GM12801 (cell line): Measurements from ENCODE around the gene OR52N5.

Experiments used
- TF ChIP-seq, protein P1 (sequence below): IDR thresholded peaks from one replicate; pipeline ENCODE4 v1.5.1; 2011; ENCODE audit warnings: control low read depth; ENCODE audit not compliant: insufficient read length; ENCODE audit errors: extremely low read depth

OR52N5 gene

DNA sequence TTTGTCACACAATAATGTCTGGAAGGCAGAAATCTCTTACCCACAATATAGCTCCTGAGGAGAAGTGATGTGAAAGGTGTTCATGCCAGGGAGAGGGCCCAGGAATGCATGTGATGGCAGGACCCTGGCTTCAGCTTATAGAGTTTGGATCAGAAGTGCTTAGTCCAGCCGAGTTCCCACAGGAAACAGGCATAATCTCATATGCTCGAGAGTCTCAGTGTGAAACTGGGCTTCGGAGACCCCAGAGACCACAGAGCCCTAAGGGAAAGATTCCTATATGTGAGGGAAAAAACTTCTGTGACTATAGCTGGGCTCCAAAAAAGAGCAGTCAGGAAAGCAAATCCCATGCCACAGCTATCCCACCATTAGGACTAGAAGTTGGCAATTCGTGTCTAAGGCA is at the start of gene OR52N5:
Gene OR52N5, minus strand, starts transcription at position 101 of the 400 bp plus-strand sequence. CDS start 4,721 bp downstream, outside the sequence.
- TF ChIP-seq, protein P1, sequence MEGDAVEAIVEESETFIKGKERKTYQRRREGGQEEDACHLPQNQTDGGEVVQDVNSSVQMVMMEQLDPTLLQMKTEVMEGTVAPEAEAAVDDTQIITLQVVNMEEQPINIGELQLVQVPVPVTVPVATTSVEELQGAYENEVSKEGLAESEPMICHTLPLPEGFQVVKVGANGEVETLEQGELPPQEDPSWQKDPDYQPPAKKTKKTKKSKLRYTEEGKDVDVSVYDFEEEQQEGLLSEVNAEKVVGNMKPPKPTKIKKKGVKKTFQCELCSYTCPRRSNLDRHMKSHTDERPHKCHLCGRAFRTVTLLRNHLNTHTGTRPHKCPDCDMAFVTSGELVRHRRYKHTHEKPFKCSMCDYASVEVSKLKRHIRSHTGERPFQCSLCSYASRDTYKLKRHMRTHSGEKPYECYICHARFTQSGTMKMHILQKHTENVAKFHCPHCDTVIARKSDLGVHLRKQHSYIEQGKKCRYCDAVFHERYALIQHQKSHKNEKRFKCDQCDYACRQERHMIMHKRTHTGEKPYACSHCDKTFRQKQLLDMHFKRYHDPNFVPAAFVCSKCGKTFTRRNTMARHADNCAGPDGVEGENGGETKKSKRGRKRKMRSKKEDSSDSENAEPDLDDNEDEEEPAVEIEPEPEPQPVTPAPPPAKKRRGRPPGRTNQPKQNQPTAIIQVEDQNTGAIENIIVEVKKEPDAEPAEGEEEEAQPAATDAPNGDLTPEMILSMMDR = no peak

DNA sequence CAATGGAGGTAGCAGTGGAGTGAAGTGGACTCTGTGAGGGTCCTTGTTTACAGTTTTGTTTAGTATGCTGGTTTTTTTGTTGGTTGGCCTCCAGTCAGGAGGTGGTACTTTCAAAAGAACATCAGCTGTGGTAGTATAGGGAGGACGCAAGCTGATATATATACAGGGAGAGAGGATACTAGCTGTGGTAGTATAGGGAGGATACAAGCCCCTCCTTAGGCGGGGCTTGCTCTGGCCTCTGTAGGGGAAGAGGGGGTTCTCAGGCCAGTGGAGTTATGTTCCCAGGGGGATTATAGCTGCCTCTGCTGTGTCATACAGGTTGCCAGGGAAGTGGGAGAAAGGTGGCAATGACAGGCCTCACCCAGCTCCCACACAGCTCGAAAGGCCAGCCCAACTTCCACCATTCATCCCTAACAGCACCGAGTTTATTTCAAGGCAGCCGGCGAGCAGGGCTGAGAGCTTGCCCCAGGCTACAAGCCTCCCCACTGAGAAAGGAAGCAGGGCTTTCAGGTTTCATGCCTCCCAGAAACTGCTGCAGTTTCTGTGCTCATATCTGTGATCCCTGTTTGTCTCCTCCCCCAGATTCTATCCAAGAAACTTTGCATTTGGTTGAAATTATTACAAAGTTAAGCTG is 48.2 kb upstream of the OR52N5 start:
- TF ChIP-seq, protein P1 = no peak

DNA sequence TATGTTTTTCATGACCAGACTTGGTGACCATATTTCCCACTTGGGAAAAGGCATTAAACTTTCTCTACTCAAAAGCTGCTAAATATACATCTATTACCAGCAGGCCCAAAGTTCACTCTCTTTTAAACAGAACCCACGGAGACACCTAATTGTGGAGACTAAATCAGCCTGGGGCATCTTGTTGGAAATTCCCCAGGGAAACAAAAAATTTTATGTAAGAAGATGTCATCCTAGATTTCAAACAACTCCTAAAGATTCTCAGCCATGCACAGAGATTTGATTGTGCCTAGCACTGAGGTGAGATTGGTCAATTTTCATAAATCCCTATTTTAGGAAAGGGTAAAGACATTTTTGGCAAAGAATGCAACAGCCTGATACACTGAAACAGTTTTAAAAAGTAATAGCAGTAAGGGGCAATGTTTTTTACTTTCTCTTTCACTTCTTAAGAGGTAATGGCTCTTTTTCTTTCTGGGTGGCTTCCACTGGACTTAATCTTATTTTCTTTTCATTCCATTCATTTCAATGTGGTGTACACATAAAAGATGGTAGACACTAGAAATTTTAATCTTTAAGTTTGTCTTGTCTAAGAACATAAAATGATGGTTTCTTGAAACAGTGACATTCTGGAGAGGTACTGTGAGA is 35.2 kb upstream of the OR52N5 start:
- TF ChIP-seq, protein P1 = no peak

DNA sequence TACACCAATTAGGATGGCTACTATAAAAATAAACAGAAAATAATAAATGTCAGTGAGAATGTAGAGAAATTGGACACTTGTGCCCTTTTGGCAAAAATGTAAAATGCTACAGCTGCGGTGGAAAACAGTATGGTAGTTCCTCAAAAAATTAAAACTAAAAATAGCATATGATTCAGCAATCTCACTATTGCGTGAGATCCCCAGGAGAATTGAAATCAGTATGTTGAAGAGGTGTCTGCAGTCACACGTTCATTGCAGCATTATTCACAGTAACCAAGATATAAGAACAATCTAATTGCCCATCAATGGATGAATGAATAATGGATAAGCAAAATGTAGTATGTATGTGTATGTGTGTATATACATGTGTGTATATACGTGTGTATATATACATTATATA is 32.4 kb upstream of the OR52N5 start:
- TF ChIP-seq, protein P1 = no peak

DNA sequence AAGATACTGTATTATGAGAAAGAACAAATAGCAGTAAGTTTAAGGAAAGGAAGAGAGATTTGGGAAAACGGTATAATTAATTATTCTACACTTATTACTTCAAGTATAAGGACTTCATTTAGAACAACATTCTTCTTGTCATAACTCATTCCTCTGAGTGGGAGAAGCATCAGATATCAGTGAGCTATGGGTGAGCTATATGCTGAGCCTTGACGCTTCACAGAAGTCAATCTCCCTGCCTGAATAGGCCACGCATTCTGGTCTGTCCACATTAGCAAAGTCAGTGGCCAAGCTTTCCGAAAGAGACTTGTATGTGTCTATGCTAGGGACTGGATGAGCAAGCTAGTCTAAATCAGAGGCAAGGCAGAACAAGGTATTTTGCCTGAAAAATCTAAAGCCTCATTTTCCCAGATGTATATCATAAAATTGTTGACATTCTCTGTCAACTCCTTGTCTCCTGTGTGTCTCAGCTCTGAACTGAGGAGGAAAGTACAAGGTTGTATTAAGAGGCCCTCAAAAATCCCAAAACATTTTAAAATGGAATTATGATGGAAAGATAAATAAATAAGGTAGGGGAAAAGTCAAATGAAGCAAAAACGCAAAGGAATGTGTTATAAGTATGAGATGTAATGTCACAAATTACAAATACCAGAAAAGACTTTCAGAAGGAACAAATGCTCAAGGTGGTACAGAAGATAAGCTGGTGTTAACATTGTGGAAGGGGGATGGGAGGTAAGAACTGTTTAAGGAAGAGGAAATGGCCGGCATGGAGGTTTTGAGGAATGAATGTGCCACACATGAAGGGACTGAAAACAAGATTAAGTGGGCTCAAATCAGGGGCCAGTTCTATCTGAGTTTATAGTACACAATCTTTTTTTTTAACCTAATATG is 27.0 kb upstream of the OR52N5 start:
- TF ChIP-seq, protein P1 = no peak

DNA sequence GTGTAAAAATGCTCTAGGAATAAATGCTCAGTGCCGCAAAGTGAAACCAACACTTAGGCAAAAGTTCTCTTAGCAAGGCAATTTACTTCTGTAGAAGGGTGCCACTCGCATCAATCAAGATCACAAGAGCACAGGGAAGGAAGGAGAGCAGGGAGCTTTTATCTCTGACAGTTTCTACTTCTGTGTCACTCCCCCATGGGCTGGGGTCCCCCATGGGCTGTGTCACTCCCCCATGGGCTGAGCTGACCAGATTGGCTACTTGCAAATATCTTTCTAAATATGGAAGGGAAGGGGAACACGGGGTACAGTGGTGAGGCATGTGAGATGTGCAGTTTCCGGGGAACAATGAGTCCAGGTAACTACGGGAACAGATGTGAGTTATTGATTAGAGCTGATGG is 26.0 kb upstream of the OR52N5 start:
- TF ChIP-seq, protein P1 = no peak

DNA sequence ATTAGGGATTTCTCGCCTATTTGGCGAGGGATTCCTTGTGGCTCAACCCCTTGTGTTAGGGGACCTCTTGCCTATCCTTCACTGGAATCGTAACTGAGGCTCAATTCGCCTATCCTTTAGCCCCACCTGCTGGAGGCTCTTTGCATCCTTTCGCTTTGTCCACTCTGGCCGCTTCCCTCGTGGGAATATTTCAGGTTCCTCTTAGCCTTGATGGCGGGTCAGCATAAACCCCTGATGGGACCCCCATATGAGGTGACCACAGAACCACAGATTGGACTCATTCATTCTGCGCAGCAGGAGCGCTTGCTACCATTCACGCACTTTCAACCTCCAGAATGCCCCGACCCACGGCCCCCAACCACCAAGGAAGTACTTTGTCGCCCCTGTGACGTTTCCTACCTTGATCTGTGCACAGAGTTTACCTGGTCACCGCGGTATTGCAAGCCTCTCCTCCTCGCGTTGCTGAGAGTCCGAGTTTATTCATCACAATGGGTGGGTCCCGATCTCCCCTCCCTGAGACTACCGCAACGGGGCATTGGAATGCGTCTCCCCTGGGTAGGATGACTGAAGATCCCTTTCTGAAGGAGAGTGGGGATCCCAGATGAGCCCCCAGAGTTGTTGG is 25.5 kb upstream of the OR52N5 start, which contains the start of gene OR52N2:
Gene OR52N2, plus strand, starts transcription at position 425 of the 622 bp plus-strand sequence. CDS start 11,412 bp downstream, outside the sequence.
- TF ChIP-seq, protein P1 = peak; percentile 7
